ENCODE data around the gene NOL4L.

- TF ChIP-seq CTCF (IDR thresholded peaks at IDR 0.05): no peak
- TF ChIP-seq POLR2A (IDR thresholded peaks at IDR 0.05): no peak
Observed at GRCh38 chr20:32595143-32595542, 10.0 kb upstream of the NOL4L start.

Measured in thyroid gland (tissue), 4 donors.